Lower lobe of right lung (tissue), 2 donors: ENCODE data around the gene ZNF282. TPM values are rescaled to one million over a fixed set of nuclear protein-coding genes. Genes with fewer than 3 reads are reported as not detected.
"Not testable (repeated sequence)": the region's sequence is repeated elsewhere in the genome, so short reads cannot be mapped to it uniquely, and the experiment has no call there.

Experiments
- ATAC-seq, 2 donors: fragments of 200-7000 bp; cut with Tn5 transposase; one replicate each; pipeline ENCODE4 v1.9.1; 2020 to 2022; ENCODE audit warnings: mild to moderate bottlenecking in 2 of 2, moderate library complexity in 2 of 2
- DNase-seq: peaks from one replicate; pipeline ENCODE4 v3.0.0-alpha.2; 2020
- H3K27ac ChIP-seq: fragments of 200-600 bp; one replicate; pipeline ENCODE4 v1.8.0; 2022
- H3K27me3 ChIP-seq: fragments of 200-600 bp; one replicate; pipeline ENCODE4 v1.8.0; 2022; ENCODE audit warnings: low read depth
- H3K36me3 ChIP-seq: fragments of 200-600 bp; one replicate; pipeline ENCODE4 v1.8.0; 2022; ENCODE audit warnings: mild to moderate bottlenecking
- H3K4me1 ChIP-seq: fragments of 200-600 bp; one replicate; pipeline ENCODE4 v1.8.0; 2022
- H3K4me3 ChIP-seq: fragments of 200-600 bp; one replicate; pipeline ENCODE4 v1.8.0; 2022; ENCODE audit warnings: mild to moderate bottlenecking
- H3K9me3 ChIP-seq: fragments of 200-600 bp; one replicate; pipeline ENCODE4 v1.8.0; 2022
- intact Hi-C: fragments of 100-400 bp; cut with DNase I; formaldehyde crosslinking; loops from one replicate; pipeline ENCODE4 v1.11.0; 2022
- total RNA-seq: library from RNA; stranded (reverse); fragmentation: NEBNext Ultra II Directional; extraction: Animal tissue kit (Norgen Biotek cat#: 25700); gene quantifications from one replicate; pipeline ENCODE4 v1.2.1, GENCODE V29; 2021
- TF ChIP-seq, protein P1 (sequence below): fragments of 200-600 bp; IDR thresholded peaks from one replicate; pipeline ENCODE4 v1.8.0; 2022; ENCODE audit warnings: antibody characterized with exemption, mild to moderate bottlenecking
- donor health status: DM: no; HTN: yes; CAD: no; lungs with severe emphysema.

ZNF282 gene
- total RNA-seq, 1 donor from 2014 or later, result 20.9 TPM

GRCh38 chr7:149266451-149266850, 71.1 kb downstream of the ZNF282 start:
- DNase-seq (no peak), ATAC-seq (no peak)
- H3K36me3 ChIP-seq, result peaks cover 60% of the 10 kb centered on the region
- no peak overlapping the region for H3K27ac ChIP-seq
- H3K4me3 ChIP-seq, result no peak overlapping the region
- H3K4me1 ChIP-seq, result peaks cover 15% of the 10 kb centered on the region
- no peaks in the 10 kb centered on the region for H3K9me3 ChIP-seq
- intact Hi-C loops, result no loop called here
- H3K27me3 ChIP-seq, result no peaks in the 10 kb centered on the region
- TF ChIP-seq, protein P1, sequence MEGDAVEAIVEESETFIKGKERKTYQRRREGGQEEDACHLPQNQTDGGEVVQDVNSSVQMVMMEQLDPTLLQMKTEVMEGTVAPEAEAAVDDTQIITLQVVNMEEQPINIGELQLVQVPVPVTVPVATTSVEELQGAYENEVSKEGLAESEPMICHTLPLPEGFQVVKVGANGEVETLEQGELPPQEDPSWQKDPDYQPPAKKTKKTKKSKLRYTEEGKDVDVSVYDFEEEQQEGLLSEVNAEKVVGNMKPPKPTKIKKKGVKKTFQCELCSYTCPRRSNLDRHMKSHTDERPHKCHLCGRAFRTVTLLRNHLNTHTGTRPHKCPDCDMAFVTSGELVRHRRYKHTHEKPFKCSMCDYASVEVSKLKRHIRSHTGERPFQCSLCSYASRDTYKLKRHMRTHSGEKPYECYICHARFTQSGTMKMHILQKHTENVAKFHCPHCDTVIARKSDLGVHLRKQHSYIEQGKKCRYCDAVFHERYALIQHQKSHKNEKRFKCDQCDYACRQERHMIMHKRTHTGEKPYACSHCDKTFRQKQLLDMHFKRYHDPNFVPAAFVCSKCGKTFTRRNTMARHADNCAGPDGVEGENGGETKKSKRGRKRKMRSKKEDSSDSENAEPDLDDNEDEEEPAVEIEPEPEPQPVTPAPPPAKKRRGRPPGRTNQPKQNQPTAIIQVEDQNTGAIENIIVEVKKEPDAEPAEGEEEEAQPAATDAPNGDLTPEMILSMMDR, result no peak

DNA sequence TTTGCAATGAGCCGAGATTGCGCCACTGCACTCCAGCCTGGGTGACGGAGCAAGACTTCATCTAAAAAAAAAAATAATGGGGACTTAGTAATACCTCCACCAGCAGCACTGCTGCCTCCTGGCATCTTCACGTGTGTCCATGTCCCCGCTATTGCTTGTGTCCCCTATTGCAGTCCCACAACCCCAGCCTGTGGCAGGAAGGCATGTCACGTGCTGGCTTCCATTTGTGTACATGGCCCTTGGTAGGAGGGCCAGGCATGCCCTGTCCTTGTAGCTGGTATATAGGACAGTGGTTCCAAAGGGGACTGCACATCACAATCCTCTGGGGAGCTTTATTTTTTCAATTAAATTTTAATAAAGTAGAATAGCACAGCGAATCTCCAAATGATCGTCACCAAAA, 72.4 kb downstream of the ZNF282 start:
- peaks cover 11% of the 10 kb centered on the region for H3K4me1 ChIP-seq
- TF ChIP-seq, protein P1, result no peak
- H3K4me3 ChIP-seq, result no peak overlapping the region
- no peaks in the 10 kb centered on the region for H3K27me3 ChIP-seq
- no peaks in the 10 kb centered on the region for H3K9me3 ChIP-seq
- H3K27ac ChIP-seq, result no peak overlapping the region
- H3K36me3 ChIP-seq, result peaks cover 72% of the 10 kb centered on the region
- intact Hi-C loops, result no loop called here
- DNase-seq (no peak), ATAC-seq (no peak)

- H3K4me3 ChIP-seq, DNase-seq, H3K27me3 ChIP-seq, H3K9me3 ChIP-seq, H3K27ac ChIP-seq, intact Hi-C loops, ATAC-seq, H3K4me1 ChIP-seq: not testable (repeated sequence)
- peaks cover 80% of the 10 kb centered on the region for H3K36me3 ChIP-seq
These were observed 79.1 kb downstream of the ZNF282 start for GRCh38 chr7:149274424-149274823.

Other genes with a start within 250 kb of the ZNF282 start
- gene PDIA4, start 167.0 kb upstream of the ZNF282 start, total RNA-seq, result 123 TPM
- gene ZNF786, start 104.8 kb upstream of the ZNF282 start, total RNA-seq, result 5.4 TPM
- gene ZNF425, start 69.2 kb upstream of the ZNF282 start, total RNA-seq, result 1.2 TPM
- gene ZNF398, start 48.1 kb upstream of the ZNF282 start, total RNA-seq, result 13.2 TPM
- gene ZNF212, start 44.1 kb downstream of the ZNF282 start, total RNA-seq, result 10.5 TPM
- 15.1 TPM for gene ZNF783, start 66.7 kb downstream of the ZNF282 start, total RNA-seq